Measurements from ENCODE around the gene DHCR24.

The DHCR24 gene

GRCh38 chr1:54889132-54889725, 2.2 kb upstream of the DHCR24 start:
- Mint-ChIP-seq H3K27ac (no peak overlapping the region), H3K27me3 (ENCODE audit: low read depth) (peaks cover 4% of the 10 kb centered on the region), H3K36me3 (ENCODE audit: low read depth) (peaks cover 1% of the 10 kb centered on the region), H3K4me3 (peak overlapping the region in 1 of 3 experiments; percentile 72), H3K9me3 (no peaks in the 10 kb centered on the region), H3K4me1 (peaks cover 27% of the 10 kb centered on the region)
- TF ChIP-seq CTCF (IDR thresholded peaks at IDR 0.05; ENCODE audit: unreplicated experiment in 3 of 3), result no peak

- peak overlapping the region in 2 of 3 experiments; percentile 6 to 73 for H3K27ac Mint-ChIP-seq
- H3K4me3 Mint-ChIP-seq, result peak overlapping the region; percentile 96 to 98 (median 97)
- H3K36me3 Mint-ChIP-seq (ENCODE audit: low read depth), result peaks cover 11% of the 10 kb centered on the region
- H3K27me3 Mint-ChIP-seq (ENCODE audit: low read depth), result peaks cover 4% of the 10 kb centered on the region
- no peaks in the 10 kb centered on the region for H3K9me3 Mint-ChIP-seq
- no peak for TF ChIP-seq CTCF (IDR thresholded peaks at IDR 0.05; ENCODE audit: unreplicated experiment in 3 of 3)
- H3K4me1 Mint-ChIP-seq, result peaks cover 35% of the 10 kb centered on the region
These were observed 1.2 kb upstream of the DHCR24 start for GRCh38 chr1:54888080-54888733.

GRCh38 chr1:54887665-54888071, 673 bp upstream of the DHCR24 start:
- Mint-ChIP-seq H3K27me3 (ENCODE audit: low read depth) (peaks cover 4% of the 10 kb centered on the region), H3K4me1 (peaks cover 35% of the 10 kb centered on the region), H3K36me3 (ENCODE audit: low read depth) (peaks cover 17% of the 10 kb centered on the region), H3K9me3 (no peaks in the 10 kb centered on the region), H3K4me3 (peak overlapping the region; percentile 96 to 98 (median 97)), H3K27ac (peak overlapping the region in 1 of 3 experiments; percentile 80)
- TF ChIP-seq CTCF (IDR thresholded peaks at IDR 0.05; ENCODE audit: unreplicated experiment in 3 of 3), result no peak

GRCh38 chr1:54885807-54886723, 930 bp downstream of the DHCR24 start:
- TF ChIP-seq CTCF (IDR thresholded peaks at IDR 0.05; ENCODE audit: unreplicated experiment in 3 of 3), result no peak
- Mint-ChIP-seq H3K4me1 (peaks cover 35% of the 10 kb centered on the region), H3K27ac (peak overlapping the region; percentile 62 to 77 (median 72)), H3K4me3 (peak overlapping the region; percentile 96 to 98 (median 97)), H3K36me3 (ENCODE audit: low read depth) (peaks cover 33% of the 10 kb centered on the region), H3K27me3 (ENCODE audit: low read depth) (peaks cover 4% of the 10 kb centered on the region), H3K9me3 (no peaks in the 10 kb centered on the region)

- Mint-ChIP-seq H3K9me3 (no peaks in the 10 kb centered on the region), H3K4me1 (peaks cover 35% of the 10 kb centered on the region), H3K4me3 (peak overlapping the region; percentile 96 to 98 (median 97)), H3K36me3 (ENCODE audit: low read depth) (peaks cover 41% of the 10 kb centered on the region), H3K27me3 (ENCODE audit: low read depth) (peaks cover 4% of the 10 kb centered on the region), H3K27ac (peak overlapping the region in 2 of 3 experiments; percentile 14 to 49)
- TF ChIP-seq CTCF (IDR thresholded peaks at IDR 0.05; ENCODE audit: unreplicated experiment in 3 of 3), result no peak
These were observed 1.7 kb downstream of the DHCR24 start for GRCh38 chr1:54885237-54885679.
